ENCODE measurements around the gene BTF3.

BTF3 gene

DNA sequence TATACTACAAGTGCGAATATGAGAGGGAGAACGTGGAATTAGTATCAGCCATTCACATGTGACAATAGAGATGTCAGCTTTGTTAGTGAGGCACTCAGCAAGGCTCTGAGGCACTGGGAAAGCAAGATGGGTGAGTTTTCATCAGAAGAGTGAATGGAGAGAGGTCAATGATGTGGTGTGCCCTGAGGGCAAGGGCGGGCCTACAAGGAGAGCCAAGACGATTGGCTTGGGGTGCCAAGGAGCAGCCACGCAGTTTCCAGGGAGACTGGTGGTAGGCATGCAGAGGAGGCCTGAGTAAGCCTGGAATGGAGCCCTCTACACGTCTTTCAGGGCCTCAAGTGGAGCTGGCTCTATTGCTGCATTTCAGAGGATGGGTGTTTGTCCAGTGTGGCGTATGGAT, 24.7 kb downstream of the BTF3 start:
- DNase-seq, result no peak

DNA sequence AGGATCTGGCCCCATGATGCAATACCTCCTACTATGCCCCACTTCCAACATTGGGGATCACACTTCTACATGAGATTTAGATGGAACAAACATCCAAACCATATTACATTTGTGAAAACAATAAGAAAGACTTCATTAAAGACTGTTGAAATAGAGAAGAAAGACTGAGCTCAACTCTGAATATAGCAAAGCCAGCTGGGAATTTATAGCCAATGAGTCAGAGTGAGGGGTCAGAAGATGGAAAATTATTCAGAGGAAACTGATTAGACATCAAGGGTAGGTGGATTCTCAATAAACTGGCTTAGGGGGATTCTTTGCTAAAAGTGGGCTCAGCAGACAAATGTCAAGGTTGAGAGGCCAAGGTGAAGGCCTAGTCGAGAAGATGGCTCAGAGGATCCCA, 25.6 kb downstream of the BTF3 start:
- DNase-seq, result no peak

DNA sequence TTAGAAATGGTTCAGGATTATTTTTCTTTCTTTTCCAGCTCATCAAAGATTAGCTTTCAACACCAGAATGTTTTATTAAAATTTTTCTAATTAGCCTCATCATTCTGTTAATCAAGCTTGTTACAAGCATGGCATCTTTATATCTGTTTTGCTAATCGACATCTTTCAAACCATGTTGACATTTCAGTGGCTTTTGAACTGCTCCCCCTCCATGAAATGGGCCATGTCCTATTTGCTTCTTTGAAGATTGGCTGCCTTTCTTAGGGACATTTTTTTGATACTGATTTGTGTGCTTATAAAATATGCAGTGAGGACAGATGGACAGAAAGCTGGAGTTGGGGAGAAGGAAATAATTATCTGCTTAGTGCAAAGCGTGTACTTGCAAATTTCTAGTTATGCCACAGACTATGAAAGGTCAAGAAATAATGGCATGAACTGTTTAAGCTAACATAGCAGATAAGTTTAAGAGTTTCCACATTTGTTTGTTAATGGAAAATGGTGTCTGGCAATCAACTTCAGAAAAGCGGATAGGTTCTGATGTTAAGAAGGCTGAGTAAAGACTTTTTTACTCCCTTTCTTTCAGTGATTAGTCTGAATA, 27.5 kb downstream of the BTF3 start:
- no peak for DNase-seq

DNA sequence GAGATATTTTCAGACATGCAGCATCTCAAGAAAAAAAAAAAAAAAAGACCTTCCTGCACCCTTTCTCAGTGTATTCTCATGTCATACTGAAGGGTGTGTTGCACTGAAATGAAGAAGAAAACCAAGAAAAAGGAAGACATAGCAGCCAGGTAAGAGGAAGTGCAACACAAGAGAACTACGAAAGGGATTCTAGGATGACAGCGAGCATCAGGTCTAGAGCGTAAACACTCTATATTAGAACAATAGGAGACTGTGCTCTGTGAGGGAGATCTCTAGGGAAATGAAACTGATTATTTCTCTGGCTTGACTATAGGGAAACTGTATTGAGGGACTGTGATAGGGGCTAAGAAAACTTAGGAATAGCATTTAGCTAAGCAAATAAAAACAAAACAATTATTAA, 30.0 kb downstream of the BTF3 start:
- DNase-seq, result no peak

DNA sequence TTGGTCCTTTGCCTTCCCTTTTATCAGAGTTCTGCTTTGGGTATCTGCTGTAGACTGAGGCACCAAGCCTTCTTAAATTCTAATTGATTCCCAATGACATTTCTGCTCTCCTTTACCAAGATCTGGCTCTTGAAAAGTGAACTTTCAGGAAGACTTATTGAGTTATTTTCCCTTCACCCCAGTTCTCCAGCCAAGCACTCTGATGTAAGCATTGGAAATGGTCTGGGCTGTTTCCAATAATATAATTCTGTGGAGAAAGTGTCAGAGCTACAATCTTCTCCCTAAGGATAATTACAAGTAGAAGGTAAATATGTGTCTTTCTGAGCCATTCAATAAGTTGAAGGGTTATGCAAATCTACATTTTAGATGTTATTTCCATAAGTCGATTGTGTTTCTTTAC, 30.8 kb downstream of the BTF3 start:
- no peak for DNase-seq

DNA sequence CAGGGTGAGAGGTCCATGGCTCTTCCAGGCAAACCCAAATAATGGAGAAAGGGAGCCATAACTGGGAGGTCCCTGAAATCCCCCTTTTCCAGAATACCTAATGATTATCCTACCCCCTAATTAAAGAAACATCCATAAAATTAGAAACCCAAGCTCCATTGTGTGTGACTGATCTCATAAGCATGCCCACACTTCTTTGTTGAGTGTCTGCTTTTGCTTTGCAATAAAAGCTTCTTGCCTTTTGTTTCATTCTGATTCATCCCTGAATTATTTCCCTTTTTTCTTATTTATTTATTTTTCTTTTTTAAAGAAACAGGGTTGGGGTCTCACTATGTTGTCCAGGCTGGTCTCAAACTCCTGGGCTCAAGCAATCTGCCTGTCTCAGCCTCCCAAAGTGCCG, 33.1 kb downstream of the BTF3 start:
- no peak for DNase-seq

DNA sequence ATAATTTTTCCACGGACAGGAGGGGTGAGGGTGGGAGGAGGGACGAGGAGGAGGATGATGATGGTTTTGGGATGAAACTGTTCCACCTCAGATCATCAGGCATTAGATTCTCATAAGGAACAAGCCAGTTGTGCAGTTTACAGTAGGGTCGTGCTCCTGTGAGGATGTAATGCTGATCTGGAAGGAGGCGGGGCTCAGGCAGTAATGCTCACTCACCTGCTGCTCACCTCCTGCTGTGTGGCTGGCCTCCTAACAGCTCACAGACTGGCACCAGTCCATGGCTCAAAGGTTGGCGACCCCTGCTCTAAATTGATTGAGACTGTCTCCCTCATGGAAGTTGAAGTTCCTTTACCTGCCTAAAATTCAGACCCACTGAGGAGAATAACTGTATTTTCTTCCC, 34.0 kb downstream of the BTF3 start:
- no peak for DNase-seq

DNA sequence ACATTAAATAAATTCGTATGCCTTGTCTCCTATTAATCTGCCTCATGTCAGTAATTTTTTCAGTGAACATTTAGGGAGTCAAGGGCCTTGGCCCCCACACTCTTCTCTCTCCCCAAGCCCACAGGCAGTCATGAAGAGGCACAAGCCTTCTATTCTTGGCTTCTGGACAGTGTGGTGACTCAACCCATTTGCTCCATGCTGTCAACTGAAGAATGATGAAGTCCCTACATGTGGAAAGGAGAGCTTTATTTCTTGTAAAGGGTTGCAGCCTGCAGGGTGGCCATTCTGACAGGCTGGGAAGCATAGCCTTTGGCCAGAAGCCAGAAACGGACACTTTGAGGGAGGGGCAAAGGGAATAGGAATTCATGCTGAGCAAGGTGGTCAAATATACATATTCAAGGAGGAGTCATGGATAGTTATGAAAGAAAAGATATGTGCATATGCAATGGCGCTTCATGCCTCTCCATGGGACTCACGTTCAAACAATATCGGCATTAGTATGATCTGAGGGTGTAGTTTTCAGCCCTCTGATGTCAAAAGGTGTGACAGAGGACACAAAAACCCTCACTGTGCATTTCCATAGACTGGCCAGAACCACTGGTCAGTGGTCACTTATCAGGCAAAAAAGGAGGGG, 35.9 kb downstream of the BTF3 start:
- DNase-seq, result no peak

DNA sequence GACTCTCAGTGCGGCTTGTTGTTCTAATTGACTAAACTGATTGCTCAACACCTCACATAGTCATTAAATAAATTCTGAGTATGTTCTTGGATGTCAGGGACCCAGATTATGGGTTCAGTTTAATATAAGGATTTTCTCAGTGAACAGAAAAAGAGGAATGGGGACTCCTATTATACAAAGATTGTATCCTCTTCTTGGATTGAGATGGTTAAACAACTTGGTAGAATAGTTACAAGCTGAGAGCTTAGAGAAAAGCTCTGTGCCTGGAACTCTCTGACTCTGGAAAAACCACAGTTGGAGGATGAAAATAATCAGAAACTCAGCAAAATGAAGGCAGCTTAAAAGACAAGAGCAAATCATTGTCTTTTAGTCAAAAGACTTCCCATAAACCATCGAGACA, 36.7 kb downstream of the BTF3 start:
- DNase-seq, result no peak

DNA sequence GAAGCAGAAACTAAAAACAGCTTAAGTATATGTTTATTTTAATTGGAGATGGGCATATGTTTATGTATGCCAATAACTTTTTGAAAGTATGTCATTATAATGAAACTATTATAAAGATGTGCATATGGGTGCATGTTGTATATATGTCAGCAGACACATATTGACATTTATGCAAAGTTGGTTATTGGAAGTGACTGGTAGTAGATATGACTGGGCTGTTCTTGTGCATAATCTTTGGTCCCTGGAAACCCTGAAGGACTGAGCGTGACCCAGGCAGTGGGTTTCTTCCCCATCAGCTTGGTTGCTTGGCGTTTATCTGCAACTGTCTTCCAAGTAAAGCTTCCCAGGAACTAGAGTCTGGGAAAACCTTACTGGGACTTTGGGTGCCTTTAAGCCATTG, 41.5 kb downstream of the BTF3 start:
- no peak for DNase-seq

DNA sequence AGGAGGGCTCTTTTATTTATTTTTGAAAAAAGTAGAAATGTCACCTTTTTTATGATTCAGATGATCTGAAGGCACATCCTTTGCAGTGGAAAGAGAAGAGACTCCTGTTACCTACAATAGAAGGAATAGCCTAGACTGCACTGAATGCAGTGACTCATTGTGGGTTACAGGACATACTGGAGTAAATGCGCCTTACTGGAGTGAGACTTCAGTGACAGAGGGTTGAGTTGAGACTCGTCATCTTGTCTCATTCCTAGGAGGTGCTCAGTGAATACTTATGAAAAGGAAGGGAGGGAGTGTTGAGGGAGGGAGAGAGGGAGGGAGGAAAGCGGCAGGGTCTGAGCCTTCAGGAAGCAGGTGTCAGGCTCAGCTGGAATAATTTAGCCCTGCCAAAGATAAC, 42.0 kb downstream of the BTF3 start:
- no peak for DNase-seq

DNA sequence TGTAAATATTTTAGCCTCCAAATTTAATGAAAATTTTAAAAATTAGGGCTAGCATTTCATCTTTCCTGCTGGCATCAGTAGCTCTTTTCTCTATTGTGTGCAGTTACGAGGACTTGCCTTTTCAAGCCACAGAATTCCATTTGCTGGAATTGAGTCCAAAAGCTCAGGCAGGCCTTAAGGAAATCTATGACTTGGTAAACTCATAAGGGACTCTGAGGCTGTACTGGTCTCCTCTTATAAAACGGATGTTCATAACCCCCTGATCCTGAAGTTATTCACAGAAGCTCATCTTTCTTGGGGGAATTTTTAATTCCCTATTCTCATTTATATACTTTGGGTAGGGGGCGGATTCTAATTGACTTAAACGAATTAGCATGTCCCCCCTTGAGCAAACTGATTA, 43.8 kb downstream of the BTF3 start:
- DNase-seq, result no peak

DNA sequence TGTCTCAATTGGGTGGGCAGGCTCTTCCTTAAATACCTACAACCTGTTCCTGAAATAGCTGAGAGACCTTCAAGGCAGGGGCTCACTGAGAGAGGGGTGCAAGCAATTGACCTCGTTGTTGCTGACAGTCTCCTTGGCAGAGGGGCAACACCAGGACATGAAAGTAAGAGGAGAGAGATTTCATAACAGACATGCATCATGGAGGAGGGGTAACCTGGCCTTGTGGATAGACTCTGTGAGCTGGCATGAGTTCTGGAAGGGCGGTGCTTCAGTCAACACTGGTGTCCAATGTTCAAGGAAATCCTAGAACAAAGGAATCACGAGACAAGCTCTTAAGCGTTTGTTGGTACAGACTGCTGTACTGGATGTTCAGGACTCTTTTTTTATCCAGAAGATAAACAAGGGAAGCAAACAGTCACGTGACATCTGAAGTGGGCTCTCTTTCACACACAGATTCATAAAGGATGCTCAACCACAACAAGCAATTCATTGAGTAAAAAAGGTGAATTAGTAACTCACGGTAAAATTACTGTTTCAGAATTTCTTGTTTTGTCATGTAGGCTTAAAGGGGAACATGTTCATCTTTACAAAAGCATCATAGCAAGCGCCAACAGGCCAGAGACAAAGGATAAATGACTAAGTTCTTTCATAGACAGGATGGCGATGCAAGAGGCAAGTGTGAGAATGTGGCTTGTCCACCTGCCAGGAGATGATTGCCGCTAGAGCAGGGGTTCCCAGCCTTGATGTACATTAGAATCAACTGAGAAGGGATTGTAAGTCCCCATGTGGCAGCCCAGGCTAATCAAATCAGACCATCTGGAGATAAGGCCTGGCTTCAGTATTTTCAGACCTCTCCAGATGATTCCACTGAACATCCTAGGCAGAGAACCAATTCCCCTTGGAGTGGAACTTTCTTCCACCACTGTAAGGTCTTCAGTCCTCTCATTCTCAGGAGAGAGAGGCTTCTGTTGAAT, 46.5 kb downstream of the BTF3 start:
- no peak for DNase-seq

DNA sequence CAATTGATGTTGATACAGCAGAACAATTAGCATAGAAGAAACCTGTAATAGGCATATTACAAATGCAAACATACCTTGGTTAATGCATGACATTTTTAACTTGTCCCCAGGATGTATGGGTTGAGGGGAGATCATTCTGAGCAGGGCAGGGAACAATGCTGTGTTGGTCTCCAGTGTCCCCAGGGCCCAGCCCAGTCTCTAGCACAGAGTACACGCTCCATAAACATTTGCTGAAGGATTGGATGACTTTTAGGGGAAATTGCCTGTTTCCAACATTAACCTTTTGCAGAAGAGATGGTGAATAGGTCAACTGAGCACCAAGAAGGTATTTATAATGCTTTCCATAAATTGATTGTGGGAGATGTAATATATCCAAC, 47.1 kb downstream of the BTF3 start:
- DNase-seq, result no peak

DNA sequence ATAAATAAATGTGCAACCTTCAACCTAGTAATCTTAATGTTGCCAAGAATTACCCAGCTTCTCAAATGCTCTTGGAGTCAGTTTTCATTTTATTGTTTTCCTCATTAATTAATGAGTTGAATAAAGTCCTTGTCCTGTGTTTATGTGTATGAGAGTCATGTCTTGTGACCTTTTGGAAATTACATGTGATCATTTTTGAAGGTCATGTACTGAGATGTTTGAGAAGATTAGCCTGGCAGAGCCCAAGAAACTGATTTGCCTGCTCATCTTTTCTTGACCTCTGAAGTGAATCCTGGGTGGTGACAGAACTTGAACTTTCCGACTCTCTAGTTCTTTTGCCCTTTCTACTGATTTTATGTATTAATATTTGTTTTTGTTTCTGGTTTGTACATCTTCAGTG, 51.8 kb downstream of the BTF3 start:
- DNase-seq, result no peak

DNA sequence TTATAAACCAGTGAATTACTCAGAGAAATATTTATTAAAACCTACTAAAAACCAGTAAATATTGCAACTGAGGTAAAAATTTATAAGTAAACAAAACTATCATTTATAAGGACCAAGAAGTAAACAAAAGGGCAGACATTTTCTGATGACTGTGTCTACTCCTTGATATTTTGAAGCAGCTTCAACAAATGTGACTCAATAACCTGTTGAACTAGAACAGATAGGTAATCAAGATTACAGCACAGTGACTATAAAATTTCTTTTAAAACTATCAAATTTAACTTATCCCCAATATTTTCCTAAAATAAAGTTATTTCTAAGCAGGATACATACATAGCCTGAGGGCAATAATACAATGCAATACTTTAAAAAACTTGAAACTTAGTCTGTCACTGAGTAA, 54.4 kb downstream of the BTF3 start:
- no peak for DNase-seq

Measured in amygdala (tissue), 56 donors.